Inferior parietal cortex (tissue), 1 donor: Measurements from ENCODE around the gene GHR.
"Not testable (repeated sequence)": the region's sequence is repeated elsewhere in the genome, so short reads cannot be mapped to it uniquely, and the experiment has no call there.

Source experiments
- DNase-seq: peaks from one replicate; pipeline ENCODE4 v3.0.0-alpha.2; 2016; ENCODE audit errors: extremely low spot score

Gene GHR

DNA sequence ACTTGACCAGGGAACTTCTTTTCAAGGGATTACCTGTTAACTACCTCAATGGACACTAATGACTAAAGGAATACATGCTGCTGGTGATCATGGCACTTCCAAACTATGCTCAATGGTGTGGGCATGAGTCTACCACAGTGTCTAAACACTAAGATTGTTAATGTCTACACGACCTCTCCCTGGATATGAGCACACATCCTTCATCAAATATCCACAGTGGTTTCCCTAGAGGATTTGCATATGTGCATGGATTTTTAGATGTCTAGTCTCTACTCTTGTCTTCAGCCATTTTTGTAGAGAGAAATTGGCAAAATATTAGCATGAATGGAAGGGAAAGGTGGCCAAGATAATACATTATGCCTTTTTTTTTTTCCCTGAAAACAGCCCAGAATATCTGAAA is 220.1 kb downstream of the GHR start:
- no peak for DNase-seq

GRCh38 chr5:42645138-42645537 is 221.9 kb downstream of the GHR start:
- no peak for DNase-seq

- DNase-seq: no peak
Measured at GRCh38 chr5:42648036-42648435, 224.8 kb downstream of the GHR start.

DNA sequence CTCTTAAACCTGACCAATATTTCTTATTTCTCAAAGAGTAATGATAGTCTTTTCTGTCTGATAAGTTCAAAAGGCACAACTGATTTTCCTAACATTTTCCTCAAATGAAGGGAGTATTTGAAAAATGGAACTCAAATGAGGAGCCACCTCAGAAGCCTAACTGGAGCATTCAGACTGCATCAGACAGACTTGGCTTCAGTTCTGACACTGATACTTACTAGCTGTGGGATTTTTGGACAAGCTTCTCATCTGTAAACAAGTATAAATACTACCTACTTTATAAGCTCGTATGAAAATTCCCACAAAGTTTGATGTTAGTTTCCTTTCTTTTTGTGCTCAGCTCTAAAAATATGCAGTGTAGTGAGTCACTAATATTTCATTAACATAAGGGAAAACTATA is 225.7 kb downstream of the GHR start:
- DNase-seq: no peak

- DNase-seq: no peak
Measured at GRCh38 chr5:42650084-42650483, 226.8 kb downstream of the GHR start.

DNA sequence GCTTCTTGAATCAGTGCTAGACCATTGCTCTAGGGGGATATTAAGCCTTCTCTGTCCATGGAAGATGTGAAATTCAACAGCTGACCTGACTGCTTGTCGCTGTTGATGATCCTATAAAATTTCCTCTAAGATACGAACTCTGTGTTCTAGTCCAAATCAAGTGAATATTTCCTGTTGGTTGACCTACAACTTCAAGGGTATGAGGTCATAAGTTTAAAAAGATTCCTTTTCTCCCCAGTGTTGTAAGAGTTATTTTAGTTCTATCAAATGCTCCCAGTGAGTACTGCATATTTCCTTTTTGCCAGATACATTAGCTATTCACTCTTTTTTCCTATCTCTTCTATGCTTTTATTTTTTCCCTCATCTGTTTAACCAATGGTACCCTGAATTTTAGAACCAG is 230.5 kb downstream of the GHR start:
- no peak for DNase-seq

DNA sequence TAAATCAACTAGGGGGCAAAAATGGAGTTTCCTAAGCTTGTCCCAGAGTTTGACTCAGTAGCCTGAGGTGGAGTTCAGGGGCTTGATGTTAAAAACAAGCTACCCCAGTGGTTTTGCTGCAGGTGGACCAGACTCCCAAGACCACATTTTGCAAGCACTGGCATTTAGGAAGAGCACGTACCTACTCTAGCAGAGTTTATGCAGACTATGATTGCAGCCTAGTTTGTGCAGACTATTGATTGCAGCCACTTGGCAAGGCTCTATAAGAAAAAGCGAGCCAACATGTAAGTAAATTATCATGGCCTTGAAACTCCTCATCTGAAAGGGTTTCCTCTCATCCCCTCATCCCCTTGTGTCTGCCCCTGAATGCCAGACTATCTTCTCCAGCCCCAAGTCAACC is 231.4 kb downstream of the GHR start:
- no peak for DNase-seq

- DNase-seq: no peak
Measured at GRCh38 chr5:42655982-42656650, 232.9 kb downstream of the GHR start.

- DNase-seq: no peak
Measured at GRCh38 chr5:42656651-42657015, 233.4 kb downstream of the GHR start.

GRCh38 chr5:42659869-42660268 is 236.6 kb downstream of the GHR start:
- DNase-seq: not testable (repeated sequence)

GRCh38 chr5:42665857-42666256 is 242.6 kb downstream of the GHR start:
- no peak for DNase-seq

DNA sequence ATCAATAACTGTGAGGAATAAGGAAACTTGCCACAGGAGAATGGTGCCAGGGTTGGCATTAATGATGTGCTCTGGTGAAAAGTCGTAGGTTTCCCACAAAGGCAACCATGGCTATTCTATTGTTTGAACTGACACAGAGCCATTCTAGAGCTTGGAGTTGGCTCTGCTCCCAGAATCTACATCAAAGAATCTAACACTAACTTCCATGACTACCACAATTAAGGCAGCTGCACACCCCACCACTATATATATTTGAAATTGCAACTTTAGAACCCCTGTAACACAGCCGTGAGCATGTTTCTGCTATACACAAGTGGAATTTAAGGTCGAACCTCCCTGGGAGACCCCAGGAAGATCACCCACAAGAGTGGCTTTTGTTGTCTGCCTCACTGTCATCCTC is 243.6 kb downstream of the GHR start:
- DNase-seq: no peak

GRCh38 chr5:42668254-42668653 is 245.0 kb downstream of the GHR start:
- no peak for DNase-seq

- DNase-seq: no peak
Measured at GRCh38 chr5:42672925-42673324, 249.7 kb downstream of the GHR start.

DNA sequence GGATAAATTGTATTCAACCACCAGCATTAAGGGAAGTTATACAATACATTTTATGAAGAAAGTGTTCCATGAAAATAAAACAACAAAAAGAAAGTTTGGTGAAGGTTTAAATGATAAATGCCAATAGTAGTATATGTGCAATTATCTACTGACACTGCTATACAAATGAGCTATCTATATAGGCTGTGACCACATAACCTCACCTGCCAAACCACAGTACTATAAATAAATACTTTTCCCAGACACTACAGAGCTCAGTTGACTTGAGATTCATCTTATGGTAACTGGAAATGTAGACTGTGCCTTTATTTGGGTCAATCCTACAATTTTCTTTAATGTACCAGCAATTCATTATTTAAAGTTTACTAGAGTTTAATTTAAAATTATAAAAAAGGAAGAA is 252.4 kb downstream of the GHR start:
- no peak for DNase-seq

- no peak for DNase-seq
Measured at GRCh38 chr5:42676362-42676761, 253.1 kb downstream of the GHR start.

- DNase-seq: no peak
Measured at GRCh38 chr5:42677156-42677842, 254.1 kb downstream of the GHR start.

DNA sequence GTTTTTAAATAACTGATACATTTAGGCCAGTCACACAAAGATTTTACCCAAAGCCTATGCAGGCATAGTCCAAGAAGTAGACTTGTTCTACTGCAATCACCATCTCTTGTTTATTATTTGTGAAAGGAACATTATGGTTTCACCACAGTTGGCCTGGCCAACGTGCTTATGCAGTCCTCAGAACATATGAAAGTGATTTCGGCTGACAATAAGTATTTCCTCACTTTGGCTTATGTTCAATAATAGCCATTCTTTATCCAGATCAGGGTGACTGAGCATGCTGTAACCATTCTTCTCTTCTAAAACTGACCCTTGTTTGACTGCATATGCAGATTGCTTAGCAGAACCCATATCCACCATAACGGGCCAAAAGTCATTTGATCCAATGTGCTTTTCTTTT is 256.8 kb downstream of the GHR start:
- no peak for DNase-seq

- not testable (repeated sequence) for DNase-seq
Measured at GRCh38 chr5:42685078-42685477, 261.8 kb downstream of the GHR start.

DNA sequence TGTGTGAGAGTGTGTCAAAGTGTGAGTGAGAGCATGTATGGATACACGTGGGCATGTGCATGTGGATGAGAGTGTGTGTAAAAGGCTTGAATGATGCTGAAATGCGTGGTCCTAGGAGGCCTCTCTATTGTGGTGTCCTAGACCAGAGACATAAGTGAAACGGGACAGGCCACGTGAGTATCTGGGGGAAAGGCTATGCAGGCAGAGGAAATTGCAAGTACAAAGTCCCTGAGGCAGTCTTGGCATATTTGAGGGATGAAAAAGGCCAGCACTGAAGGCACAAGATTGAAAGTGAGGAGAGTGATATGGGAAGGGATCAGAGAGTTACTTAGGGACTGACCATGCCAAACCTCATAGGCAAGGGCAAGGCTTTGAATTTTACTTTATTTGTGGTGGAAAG is 266.2 kb downstream of the GHR start:
- DNase-seq: no peak

DNA sequence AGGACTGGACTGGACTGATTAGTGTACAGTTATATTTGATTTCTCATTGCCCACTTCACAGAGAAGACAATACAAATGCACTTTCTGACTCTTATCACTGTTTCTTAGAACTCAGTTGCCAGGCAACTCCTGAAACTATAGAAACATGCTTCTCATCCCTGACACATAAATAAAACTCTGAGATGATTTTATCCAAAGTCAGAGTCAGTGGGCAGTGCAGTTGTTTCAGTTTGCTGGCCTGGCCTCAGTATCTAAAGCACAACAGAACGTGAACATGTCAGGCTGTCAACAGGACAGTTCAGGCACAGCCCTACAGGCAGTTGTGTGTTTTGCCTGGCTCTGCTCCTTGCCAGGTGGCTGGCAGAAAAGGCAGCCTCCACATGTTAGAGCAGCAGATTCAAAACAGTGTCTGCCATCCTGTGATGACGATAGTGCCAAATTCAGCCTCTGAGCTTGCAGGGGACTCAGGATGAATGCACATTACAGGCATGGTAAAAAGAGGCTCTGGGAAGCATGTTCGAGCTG is 268.2 kb downstream of the GHR start:
- peak; percentile 37 for DNase-seq

- DNase-seq: no peak
Measured at GRCh38 chr5:42701351-42702059, 278.3 kb downstream of the GHR start.

DNA sequence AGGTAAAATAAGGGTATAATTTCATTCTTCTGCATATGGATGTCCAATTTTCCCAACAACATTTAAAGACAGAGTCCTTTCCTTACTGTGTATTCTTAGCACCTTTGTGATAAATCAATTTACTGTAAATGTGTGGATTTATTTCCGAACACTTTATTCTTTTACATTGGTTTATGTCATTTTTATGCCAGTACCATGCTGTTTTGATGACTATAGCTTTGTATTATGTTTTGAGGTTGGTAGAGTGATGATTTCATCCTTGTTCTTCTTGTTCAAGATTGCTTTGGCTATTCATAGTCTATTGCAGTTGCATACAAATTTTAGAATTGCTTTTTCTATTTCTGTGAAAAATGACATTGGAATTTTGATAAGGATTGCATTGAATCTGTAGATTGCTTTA is 280.0 kb downstream of the GHR start:
- no peak for DNase-seq
